Adipocyte (in vitro differentiated cells): ENCODE results near the gene CHIA.
"Not testable (repeated sequence)": the region's sequence is repeated elsewhere in the genome, so short reads cannot be mapped to it uniquely, and the experiment has no call there.

Experiments used
- DNase-seq: peaks from one replicate; pipeline ENCODE4 v3.0.0-alpha.2; 2015; ENCODE audit warnings: low read depth
- H3K27me3 ChIP-seq: replicated peaks from 2 replicates; pipeline ENCODE4 v1.7.0; 2013; ENCODE audit warnings: mild to moderate bottlenecking, low read length, moderate library complexity; ENCODE audit not compliant: control insufficient read depth, insufficient read depth
- H3K36me3 ChIP-seq: 2 replicates; pipeline ENCODE4 v1.7.0; 2013; ENCODE audit warnings: low read length, mild to moderate bottlenecking, moderate library complexity; ENCODE audit not compliant: control insufficient read depth, insufficient read depth, severe bottlenecking
- H3K4me1 ChIP-seq: 2 replicates; pipeline ENCODE4 v1.7.0; 2013; ENCODE audit warnings: mild to moderate bottlenecking, low read length, moderate library complexity; ENCODE audit not compliant: control insufficient read depth, insufficient read depth
- H3K4me3 ChIP-seq: 2 replicates; pipeline ENCODE4 v1.7.0; 2013; ENCODE audit warnings: mild to moderate bottlenecking, low read length, moderate library complexity
- H3K9ac ChIP-seq: 2 replicates; pipeline ENCODE4 v1.7.0; 2013; ENCODE audit warnings: mild to moderate bottlenecking, low read length, moderate library complexity
- H3K9me3 ChIP-seq: 2 replicates; pipeline ENCODE4 v1.7.0; 2013; ENCODE audit warnings: mild to moderate bottlenecking, low read length, moderate library complexity; ENCODE audit not compliant: control insufficient read depth

Gene CHIA

DNA sequence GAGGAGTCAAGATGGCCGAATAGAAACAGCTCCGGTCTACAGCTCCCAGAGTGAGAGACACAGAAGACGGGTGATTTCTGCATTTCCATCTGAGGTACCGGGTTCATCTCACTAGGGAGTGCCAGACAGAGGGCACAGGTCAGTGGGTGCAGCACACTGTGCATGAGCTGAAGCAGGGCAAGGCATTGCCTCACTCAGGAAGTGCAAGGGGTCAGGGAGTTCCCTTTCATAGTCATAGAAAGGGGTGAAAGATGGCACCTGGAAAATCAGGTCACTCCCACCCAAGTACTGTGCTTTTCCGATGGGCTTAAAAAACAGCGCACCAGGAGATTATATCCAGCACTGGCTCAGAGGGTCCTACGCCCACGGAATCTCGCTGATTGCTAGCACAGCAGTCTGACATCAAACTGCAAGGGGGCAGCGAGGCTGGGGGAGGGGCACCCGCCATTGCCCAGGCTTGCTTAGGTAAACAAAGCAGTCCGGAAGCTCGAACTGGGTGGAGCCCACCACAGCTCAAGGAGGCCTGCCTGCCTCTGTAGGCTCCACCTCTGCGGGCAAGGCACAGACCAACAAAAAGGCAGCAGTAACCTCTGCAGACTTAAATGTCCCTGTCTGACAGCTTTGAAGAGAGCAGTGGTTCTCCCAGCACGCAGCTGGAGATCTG lies 44.7 kb downstream of the CHIA start:
- H3K4me3 ChIP-seq, H3K36me3 ChIP-seq, H3K9ac ChIP-seq, H3K4me1 ChIP-seq, H3K9me3 ChIP-seq, DNase-seq, H3K27me3 ChIP-seq: not testable (repeated sequence)

DNA sequence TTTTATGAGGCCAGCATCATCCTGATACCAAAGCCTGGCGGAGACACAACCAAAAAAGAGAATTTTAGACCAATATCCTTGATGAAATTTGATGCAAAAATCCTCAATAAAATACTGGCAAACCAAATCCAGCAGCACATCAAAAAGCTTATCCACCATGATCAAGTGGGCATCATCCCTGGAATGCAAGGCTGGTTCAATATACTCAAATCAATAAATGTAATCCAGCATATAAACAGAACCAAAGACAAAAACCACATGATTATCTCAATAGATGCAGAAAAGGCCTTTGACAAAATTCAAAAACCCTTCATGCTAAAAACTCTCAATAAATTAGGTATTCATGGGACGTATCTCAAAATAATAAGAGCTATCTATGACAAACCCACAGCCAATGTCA lies 48.2 kb downstream of the CHIA start:
- DNase-seq, H3K9me3 ChIP-seq, H3K4me3 ChIP-seq, H3K36me3 ChIP-seq, H3K4me1 ChIP-seq, H3K9ac ChIP-seq, H3K27me3 ChIP-seq: not testable (repeated sequence)

DNA sequence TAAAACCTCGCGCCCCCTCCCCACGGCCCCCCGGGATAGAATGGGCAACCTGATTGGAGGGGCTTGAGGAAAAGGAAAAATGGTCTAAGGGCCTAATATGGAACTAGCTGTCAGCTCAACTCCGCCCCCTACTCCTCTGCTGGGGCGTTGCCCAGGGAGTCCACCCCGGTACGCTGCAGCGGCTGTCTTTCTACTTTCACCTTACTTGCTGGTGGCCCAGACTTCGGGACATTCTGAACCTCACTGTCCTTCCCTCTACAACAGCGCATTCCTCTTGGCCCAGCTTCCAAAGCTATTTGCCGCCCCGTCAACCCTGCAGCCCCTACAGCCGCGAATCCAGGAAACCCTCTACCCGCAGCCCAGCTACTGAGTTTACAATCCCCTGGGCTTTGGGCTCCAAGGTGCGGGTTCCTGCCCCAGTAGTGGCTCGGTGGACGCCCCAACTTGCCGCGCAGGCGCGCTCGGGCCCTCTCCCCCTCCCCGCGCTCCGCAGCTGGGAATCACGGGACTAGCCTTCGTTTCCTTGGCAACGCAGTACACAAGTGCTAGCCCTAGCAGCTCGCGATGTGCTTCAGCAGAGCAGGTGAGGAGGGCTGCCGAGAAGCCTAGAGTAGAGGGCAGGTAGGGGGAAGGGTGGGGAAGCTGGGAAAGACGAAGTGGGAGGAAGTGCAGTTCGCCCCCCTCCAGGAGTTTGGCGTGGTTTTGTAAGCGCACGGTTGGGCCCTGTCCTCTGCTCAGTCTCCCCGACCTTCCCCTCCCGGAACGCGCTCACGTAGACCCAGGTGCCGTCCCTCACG lies 55.6 kb downstream of the CHIA start:
- DNase-seq, result peak; percentile 93

DNA sequence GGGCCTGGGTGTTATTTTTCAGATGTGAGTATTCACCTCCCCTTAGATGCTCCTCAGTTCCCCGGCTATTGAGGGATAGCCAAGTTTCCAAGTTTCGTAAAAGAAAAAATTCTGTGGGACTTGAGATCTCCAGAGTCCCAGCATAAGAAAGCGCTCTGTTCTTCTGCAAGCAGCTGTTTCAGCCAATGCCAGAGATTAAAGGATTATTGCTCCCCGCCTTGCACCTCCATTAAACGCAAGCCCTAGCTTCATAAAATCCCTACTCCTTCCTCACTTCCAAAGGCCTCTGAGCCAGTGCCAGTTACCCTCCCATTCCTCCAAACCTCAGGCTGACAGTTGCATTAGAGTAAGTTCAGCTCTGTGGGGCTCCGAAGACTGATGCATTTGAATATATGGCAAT lies 56.4 kb downstream of the CHIA start:
- H3K4me3 ChIP-seq, result peak overlapping the region; percentile 92
- DNase-seq, result no peak

More for the DNA sequence above, 55.6 kb downstream of the CHIA start:
- H3K4me1 ChIP-seq, result peaks cover 3% of the 10 kb centered on the region
- H3K9ac ChIP-seq, result peak overlapping the region; percentile 89
- H3K27me3 ChIP-seq, result peaks cover 2% of the 10 kb centered on the region
- H3K4me3 ChIP-seq, result peak overlapping the region; percentile 92
- H3K36me3 ChIP-seq, result no peaks in the 10 kb centered on the region
- no peaks in the 10 kb centered on the region for H3K9me3 ChIP-seq

DNA sequence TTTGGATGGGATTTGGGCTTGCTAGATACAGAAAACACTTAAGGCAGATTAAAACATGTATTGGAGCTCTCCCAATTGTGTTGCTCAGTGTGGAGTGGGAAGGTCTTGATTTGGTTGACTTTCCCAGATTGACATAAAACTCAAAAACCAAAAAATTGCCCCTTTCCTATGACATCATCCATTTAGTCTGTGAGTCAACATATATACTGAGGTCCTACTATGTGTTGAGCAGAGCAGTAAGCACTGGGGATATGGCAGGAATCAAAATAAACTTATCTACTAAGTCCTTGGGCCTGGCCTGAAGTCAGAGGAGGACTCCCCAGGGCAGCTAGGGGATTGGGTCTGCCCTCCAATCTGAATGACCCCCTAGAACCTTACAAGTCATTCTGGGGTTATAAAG lies 61.0 kb downstream of the CHIA start:
- Histone ChIP-seq H3K9ac (no peak overlapping the region), H3K36me3 (no peaks in the 10 kb centered on the region), H3K4me1 (peaks cover 1% of the 10 kb centered on the region), H3K27me3 (no peaks in the 10 kb centered on the region), H3K9me3 (no peaks in the 10 kb centered on the region), H3K4me3 (no peak overlapping the region)
- no peak for DNase-seq

More for the DNA sequence above, 56.4 kb downstream of the CHIA start:
- H3K27me3 ChIP-seq, result peaks cover 2% of the 10 kb centered on the region
- peak overlapping the region; percentile 89 for H3K9ac ChIP-seq
- H3K4me1 ChIP-seq, result peaks cover 3% of the 10 kb centered on the region
- H3K36me3 ChIP-seq, result no peaks in the 10 kb centered on the region
- no peaks in the 10 kb centered on the region for H3K9me3 ChIP-seq

DNA sequence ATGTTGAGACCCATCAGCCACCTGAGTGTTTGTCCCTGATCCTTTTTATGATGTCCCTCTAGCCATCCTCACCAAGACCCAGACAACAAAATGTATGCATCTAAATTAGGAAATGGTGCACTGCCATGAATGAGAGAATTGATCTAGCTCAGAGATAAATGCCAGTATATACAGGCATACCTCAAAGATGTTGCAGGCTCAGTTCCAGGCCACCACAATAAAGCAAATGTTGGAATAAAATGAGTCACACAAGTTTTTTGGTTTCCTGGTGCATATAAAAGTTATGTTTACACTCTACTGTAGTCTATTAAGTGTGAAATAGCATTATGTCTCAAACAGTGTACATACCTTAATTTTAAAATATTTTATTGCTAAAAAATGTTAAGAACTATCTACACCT lies 63.9 kb downstream of the CHIA start:
- H3K9ac ChIP-seq, result no peak overlapping the region
- H3K9me3 ChIP-seq, result no peaks in the 10 kb centered on the region
- no peaks in the 10 kb centered on the region for H3K27me3 ChIP-seq
- no peak overlapping the region for H3K4me3 ChIP-seq
- H3K4me1 ChIP-seq, result no peaks in the 10 kb centered on the region
- no peak for DNase-seq
- no peaks in the 10 kb centered on the region for H3K36me3 ChIP-seq

DNA sequence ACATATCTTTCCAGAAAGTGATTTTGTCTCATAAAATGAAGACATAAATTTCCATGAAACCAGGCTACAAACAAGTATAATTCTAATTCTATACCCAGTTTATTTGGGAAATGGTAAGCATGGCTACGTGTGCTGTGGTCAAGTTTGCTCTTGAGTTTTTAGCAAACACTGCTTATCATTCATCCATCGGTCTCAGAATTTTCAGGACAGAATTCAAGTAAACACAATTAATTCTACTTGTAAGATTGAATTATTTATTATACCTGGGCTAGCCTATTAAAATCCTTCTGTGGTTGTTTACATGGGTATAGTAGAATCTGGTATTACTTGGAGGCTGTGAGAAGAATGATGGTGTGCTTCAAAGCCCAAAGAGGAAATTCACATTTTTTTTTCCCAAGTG lies 68.3 kb downstream of the CHIA start:
- DNase-seq, result no peak
- H3K4me3 ChIP-seq, result no peak overlapping the region
- H3K4me1 ChIP-seq, result no peaks in the 10 kb centered on the region
- H3K9ac ChIP-seq, result no peak overlapping the region
- no peaks in the 10 kb centered on the region for H3K27me3 ChIP-seq
- H3K9me3 ChIP-seq, result no peaks in the 10 kb centered on the region
- H3K36me3 ChIP-seq, result no peaks in the 10 kb centered on the region

DNA sequence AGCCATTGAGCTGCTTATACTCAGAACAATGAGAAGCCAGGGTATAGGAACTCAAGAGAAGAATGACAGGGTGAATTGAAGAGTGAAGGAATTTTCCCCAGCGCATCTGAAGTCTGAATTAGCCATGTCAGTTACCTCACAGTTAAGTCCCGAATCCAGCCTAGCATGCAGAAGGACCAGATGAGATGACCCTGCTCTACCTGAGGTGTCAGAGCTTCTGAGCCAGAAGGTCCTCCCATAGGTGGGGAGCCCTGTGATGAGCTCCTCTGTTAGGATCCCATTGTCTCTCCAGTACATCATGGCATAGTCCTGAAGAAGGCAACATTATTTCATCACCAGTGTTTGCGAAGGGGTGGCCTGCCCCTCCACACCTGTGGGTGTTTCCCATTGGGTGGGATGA lies 68.7 kb downstream of the CHIA start:
- H3K4me3 ChIP-seq, result no peak overlapping the region
- DNase-seq, result no peak
- H3K9ac ChIP-seq, result no peak overlapping the region
- H3K27me3 ChIP-seq, result no peaks in the 10 kb centered on the region
- peaks cover 3% of the 10 kb centered on the region for H3K4me1 ChIP-seq
- H3K9me3 ChIP-seq, result no peaks in the 10 kb centered on the region
- H3K36me3 ChIP-seq, result no peaks in the 10 kb centered on the region

DNA sequence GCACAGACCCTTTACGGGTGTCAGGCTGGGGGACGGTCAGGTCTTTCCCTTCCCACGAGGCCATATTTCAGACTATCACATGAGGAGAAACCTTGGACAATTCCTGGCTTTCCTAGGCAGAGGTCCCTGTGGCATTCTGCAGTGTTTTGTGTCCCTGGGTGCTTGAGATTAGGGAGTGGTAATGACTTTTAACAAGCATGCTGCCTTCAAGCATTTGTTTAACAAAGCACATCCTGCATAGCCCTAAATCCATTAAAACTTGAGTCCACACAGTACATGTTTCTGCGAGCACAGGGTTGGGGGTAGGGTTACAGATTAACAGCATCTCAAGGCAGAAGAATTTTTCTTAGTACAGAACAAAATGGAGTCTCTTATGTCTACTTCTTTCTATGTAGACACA lies 69.6 kb downstream of the CHIA start:
- H3K9ac ChIP-seq, H3K27me3 ChIP-seq, H3K9me3 ChIP-seq, H3K4me3 ChIP-seq, H3K36me3 ChIP-seq, DNase-seq: not testable (repeated sequence)
- peaks cover 11% of the 10 kb centered on the region for H3K4me1 ChIP-seq

DNA sequence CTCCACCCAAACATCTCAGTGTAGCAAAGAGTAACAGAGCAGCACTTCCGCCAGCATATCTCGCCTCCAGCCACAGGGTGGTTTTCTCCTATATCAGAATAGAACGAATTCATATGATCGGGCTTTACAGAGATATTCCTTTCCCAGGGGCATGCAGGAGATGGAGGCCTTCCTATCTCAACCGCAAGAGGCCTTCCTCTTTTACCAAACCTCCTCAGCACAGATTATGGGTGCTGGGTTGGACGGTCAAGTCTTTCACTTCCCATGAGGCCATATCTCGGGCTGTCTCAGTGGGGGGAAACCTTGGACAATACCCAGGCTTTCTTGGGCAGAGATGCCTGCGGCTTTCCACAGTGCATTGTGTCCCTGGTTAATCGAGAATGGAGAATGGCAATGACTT lies 71.1 kb downstream of the CHIA start:
- H3K9ac ChIP-seq, result no peak overlapping the region
- peaks cover 11% of the 10 kb centered on the region for H3K4me1 ChIP-seq
- H3K9me3 ChIP-seq, result no peaks in the 10 kb centered on the region
- H3K36me3 ChIP-seq, result no peaks in the 10 kb centered on the region
- H3K27me3 ChIP-seq, result no peaks in the 10 kb centered on the region
- H3K4me3 ChIP-seq, result no peak overlapping the region
- DNase-seq, result no peak

DNA sequence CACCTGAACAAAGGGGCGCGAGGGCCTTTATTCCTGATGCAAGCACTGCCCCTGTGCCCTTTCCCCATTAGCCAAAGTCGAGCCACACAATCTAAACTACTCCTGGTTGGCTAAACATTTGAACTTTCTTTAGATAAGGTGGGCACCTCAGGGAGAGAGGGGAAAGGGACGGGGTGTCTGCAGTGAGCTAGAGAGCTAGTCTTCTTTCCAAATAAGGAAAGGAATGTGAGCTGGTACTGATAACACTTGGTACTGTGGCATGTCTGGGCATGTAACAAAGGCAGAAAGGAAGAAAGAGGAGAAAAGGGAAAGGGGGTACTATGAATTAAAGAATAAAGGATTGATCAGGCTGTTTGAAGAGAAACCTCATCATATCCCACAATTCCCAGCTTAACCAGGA lies 74.0 kb downstream of the CHIA start:
- DNase-seq, result peak; percentile 21
- no peaks in the 10 kb centered on the region for H3K9me3 ChIP-seq
- H3K36me3 ChIP-seq, result no peaks in the 10 kb centered on the region
- peaks cover 3% of the 10 kb centered on the region for H3K27me3 ChIP-seq
- no peak overlapping the region for H3K4me3 ChIP-seq
- no peak overlapping the region for H3K9ac ChIP-seq
- peaks cover 11% of the 10 kb centered on the region for H3K4me1 ChIP-seq
